NCI-H524 treated with DMSO at 0.1 percent for 48 hours (cell line): ENCODE data around the gene LASP1NB.
"Not testable (repeated sequence)": the region's sequence is repeated elsewhere in the genome, so short reads cannot be mapped to it uniquely, and the experiment has no call there.

Experiments
- DNase-seq: peaks from one replicate; lab custom pipeline; 2025; lab: John Stamatoyannopoulos, UW

The LASP1NB gene

GRCh38 chr17:38967290-38967738 is 41.9 kb downstream of the LASP1NB start, which contains the start of gene FBXO47:
Gene FBXO47 (minus strand): TSS chr17:38967403. CDS start chr17:38963025, 4,378 bp downstream.
- no peak for DNase-seq

GRCh38 chr17:38969281-38969680 is 43.9 kb downstream of the LASP1NB start:
- peak; percentile 32 for DNase-seq

DNA sequence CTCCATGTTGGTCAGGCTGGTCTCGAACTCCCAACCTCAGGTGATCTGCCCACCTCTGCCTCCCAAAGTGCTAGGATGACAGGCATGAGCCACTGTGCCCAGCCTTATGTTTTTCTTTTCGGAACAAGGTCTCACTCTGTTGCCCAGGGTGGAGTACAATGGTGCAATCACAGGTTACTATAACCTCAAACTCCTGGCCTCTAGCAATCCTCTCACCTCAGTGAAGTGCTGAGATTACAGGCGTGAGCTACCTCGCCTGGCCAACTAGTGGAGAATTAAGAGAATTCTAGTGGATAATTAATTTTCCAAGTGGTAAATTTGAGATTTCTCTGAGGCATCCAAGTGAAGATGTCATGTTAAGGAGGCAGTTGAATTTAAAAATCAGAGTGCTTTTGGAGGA is 44.7 kb downstream of the LASP1NB start:
- no peak for DNase-seq

DNA sequence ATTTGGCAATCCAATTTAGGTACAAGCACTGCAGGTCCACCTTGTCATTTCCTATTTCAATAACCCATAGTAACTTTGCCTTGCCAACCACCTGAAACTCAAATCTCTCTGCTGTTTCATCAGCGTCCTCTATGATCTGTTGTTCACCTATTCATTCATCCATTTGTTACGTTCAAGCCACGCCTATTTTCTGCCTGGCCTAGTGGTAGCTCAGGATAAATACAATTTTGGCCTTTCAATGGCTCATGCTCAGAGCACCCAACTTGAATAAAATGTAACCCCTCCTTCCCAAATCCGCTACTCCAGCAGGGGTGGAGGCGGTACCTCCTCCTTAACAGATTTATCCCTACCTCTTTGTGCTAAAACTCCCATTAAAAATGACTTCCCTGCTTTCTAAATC is 45.4 kb downstream of the LASP1NB start:
- DNase-seq, result no peak

DNA sequence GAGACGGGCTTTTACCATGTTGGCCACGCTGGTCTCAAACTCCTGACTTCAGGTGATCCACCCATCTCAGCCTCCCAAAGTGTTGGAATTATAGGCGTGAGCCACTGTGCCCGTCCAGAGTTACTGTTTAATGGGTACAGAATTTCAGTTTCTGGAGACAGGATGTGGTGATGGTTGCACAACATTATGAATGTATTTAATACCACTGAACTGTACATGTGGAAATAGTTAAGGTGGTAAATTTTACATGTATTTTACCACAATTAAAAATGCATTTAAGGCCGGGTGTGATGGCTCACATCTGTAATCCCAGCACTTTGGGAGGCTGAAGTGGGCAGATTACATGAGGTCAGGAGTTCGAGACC is 50.8 kb downstream of the LASP1NB start:
- DNase-seq, result not testable (repeated sequence)

DNA sequence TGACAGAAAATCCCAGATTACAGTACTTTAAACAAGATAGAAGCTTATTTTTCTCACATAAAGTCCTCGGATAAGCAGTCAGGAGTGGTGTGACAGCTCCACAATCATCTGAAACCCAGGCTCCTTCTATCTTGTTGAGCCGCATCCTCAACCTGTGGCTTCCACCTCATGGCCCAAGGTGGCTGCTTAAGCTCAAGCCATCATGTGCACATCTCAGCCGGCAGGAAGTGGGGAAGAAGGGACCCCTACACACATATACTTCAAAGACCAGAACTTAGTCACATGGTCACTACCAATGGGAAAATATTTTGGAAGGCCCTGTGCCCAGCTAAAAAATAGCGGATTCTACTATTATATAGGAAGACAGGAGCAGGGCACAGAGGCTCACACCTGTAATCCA is 52.8 kb downstream of the LASP1NB start:
- DNase-seq, result no peak
